Measurements from ENCODE around the gene NAV2. TPM values are rescaled to one million over a fixed set of nuclear protein-coding genes. Genes with fewer than 3 reads are reported as not detected.

Gene NAV2
- total and polyA plus RNA-seq, 2 experiments from 2014 or later = 26.0 to 45.0 TPM

- ATAC-seq (no peak), DNase-seq (ENCODE audit: low spot score) (no peak)
- no peaks in the 10 kb centered on the region for H4K20me1 ChIP-seq (replicated peaks; ENCODE audit: insufficient read depth)
- no peak overlapping the region for H2AFZ ChIP-seq
- no peaks in the 10 kb centered on the region; the same call in 1 of the 2 replicates for H3K4me1 ChIP-seq (ENCODE audit: insufficient read depth)
- H3K9me3 Mint-ChIP-seq = no peaks in the 10 kb centered on the region
- no peaks in the 10 kb centered on the region for H3F3A ChIP-seq (replicated peaks; ENCODE audit: low read depth)
- no peaks in the 10 kb centered on the region; the same call in 2 of the 3 replicates for H3K36me3 Mint-ChIP-seq (ENCODE audit: low read depth)
- H3K4me2 ChIP-seq = no peak overlapping the region
- no peaks in the 10 kb centered on the region for H3K27me3 Mint-ChIP-seq (ENCODE audit: insufficient read depth, low read depth, poor library complexity)
- no peaks in the 10 kb centered on the region for H3K36me3 ChIP-seq (ENCODE audit: insufficient read depth)
- TF ChIP-seq EZH2 (IDR thresholded peaks at IDR 0.05; ENCODE audit: low read depth, unreplicated experiment) = no peak
- TF ChIP-seq NANOG (IDR thresholded peaks at IDR 0.05; ENCODE audit: borderline replicate concordance) = no peak
- TF ChIP-seq ZNF114 (CRISPR knock-in tag; IDR thresholded peaks at IDR 0.05) = no peak
- no peak for TF ChIP-seq REST (IDR thresholded peaks at IDR 0.05; ENCODE audit: unreplicated experiment)
- TF ChIP-seq CTCF (conservative IDR thresholded peaks at IDR 0.05; ENCODE audit: low read depth in 2 of 2) = no peak
- no peak for TF ChIP-seq CREB1 (CRISPR knock-in tag; IDR thresholded peaks at IDR 0.05; ENCODE audit: low read depth)
- H3K27me3 ChIP-seq (ENCODE audit: insufficient read depth) = no peaks in the 10 kb centered on the region
- no peak overlapping the region for H3K27ac ChIP-seq (ENCODE audit: low read depth)
- H3K27ac Mint-ChIP-seq = no peak overlapping the region
- no peak overlapping the region for H3K4me3 ChIP-seq
- no peak overlapping the region for H3K4me3 Mint-ChIP-seq
- no peaks in the 10 kb centered on the region for H3K79me2 ChIP-seq (replicated peaks; ENCODE audit: insufficient read depth)
- no peaks in the 10 kb centered on the region for H3K9me2 ChIP-seq (ENCODE audit: insufficient read depth)
- no peaks in the 10 kb centered on the region for H3K4me1 Mint-ChIP-seq
These were observed 16.5 kb downstream of the NAV2 start for GRCh38 chr11:19729141-19729540.

GRCh38 chr11:19730373-19730772 lies 17.7 kb downstream of the NAV2 start:
- ATAC-seq = no peak; the same call in 2 of the 3 replicates
- H3K27me3 ChIP-seq (ENCODE audit: insufficient read depth) = no peaks in the 10 kb centered on the region
- no peaks in the 10 kb centered on the region for H3K36me3 ChIP-seq (ENCODE audit: insufficient read depth)
- Mint-ChIP-seq H3K4me3 (no peak overlapping the region), H3K36me3 (ENCODE audit: low read depth) (no peaks in the 10 kb centered on the region; the same call in 2 of the 3 replicates), H3K27ac (no peak overlapping the region), H3K27me3 (ENCODE audit: insufficient read depth, low read depth, poor library complexity) (no peaks in the 10 kb centered on the region), H3K9me3 (no peaks in the 10 kb centered on the region), H3K4me1 (no peaks in the 10 kb centered on the region)
- H3K27ac ChIP-seq (ENCODE audit: low read depth) = no peak overlapping the region
- DNase-seq (ENCODE audit: low spot score) = no peak
- H3K4me2 ChIP-seq = no peak overlapping the region
- no peaks in the 10 kb centered on the region for H3F3A ChIP-seq (replicated peaks; ENCODE audit: low read depth)
- H2AFZ ChIP-seq = no peak overlapping the region
- H3K4me3 ChIP-seq = no peak overlapping the region
- H3K79me2 ChIP-seq (replicated peaks; ENCODE audit: insufficient read depth) = no peaks in the 10 kb centered on the region
- no peaks in the 10 kb centered on the region; the same call in 1 of the 2 replicates for H3K4me1 ChIP-seq (ENCODE audit: insufficient read depth)
- H3K9me2 ChIP-seq (ENCODE audit: insufficient read depth) = no peaks in the 10 kb centered on the region
- no peaks in the 10 kb centered on the region for H4K20me1 ChIP-seq (replicated peaks; ENCODE audit: insufficient read depth)
- no peak for TF ChIP-seq STAT1 (IDR thresholded peaks at IDR 0.05; ENCODE audit: unreplicated experiment)
- TF ChIP-seq ZNF331 (CRISPR knock-in tag; IDR thresholded peaks at IDR 0.05; ENCODE audit: low read depth) = no peak
- TF ChIP-seq REST (IDR thresholded peaks at IDR 0.05; ENCODE audit: unreplicated experiment) = no peak
- no peak for TF ChIP-seq NANOG (IDR thresholded peaks at IDR 0.05; ENCODE audit: borderline replicate concordance)

All from GM23338 (cell line).